H54 (cell line): Measurements from ENCODE around the gene SYNE2.
"Not testable (repeated sequence)": the region's sequence is repeated elsewhere in the genome, so short reads cannot be mapped to it uniquely, and the experiment has no call there.

Source experiments
- DNase-seq: peaks from one replicate; pipeline ENCODE4 v3.0.0; 2011; ENCODE audit warnings: low spot score, mixed read lengths; ENCODE audit not compliant: insufficient read length
- FAIRE-seq: peaks from 3 replicates; lab custom pipeline; 2011; peaks lifted over from hg19 to GRCh38; lab: Jason Lieb, UNC
- POLR2A ChIP-seq: IDR thresholded peaks from 2 replicates; pipeline ENCODE4 v1.6.1; 2011; ENCODE audit warnings: low read depth, mild to moderate bottlenecking, low read length

Gene SYNE2

GRCh38 chr14:64170181-64170580 is 317.4 kb downstream of the SYNE2 start:
- no peak for DNase-seq
- no peak for TF ChIP-seq POLR2A
- no peak for FAIRE-seq

- TF ChIP-seq POLR2A, result no peak
- DNase-seq (no peak), FAIRE-seq (no peak)
Measured at GRCh38 chr14:64174922-64175782, 322.3 kb downstream of the SYNE2 start.

DNA sequence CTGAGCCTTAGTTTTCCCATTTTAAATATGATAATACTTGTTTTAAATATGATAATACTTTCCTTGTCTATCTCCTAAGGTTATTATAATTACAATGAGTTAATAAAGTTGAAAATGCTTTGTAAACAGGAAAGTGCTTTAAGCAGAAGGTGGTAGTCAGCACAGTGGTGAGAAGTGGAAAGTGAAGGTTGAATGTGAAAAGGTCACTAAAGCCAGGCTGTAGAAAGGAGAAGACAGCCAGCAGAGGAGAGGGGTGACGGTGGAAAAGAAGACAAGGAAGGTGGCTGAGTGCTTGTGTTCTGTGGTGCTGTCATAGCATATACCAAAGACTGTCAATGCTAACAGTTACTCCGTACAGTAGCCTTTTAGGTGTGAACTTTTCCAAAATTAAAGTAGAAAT is 323.5 kb downstream of the SYNE2 start:
- DNase-seq (no peak), FAIRE-seq (no peak)
- no peak for TF ChIP-seq POLR2A

GRCh38 chr14:64178814-64179213 is 326.0 kb downstream of the SYNE2 start:
- TF ChIP-seq POLR2A, result no peak
- DNase-seq (no peak), FAIRE-seq (no peak)

DNA sequence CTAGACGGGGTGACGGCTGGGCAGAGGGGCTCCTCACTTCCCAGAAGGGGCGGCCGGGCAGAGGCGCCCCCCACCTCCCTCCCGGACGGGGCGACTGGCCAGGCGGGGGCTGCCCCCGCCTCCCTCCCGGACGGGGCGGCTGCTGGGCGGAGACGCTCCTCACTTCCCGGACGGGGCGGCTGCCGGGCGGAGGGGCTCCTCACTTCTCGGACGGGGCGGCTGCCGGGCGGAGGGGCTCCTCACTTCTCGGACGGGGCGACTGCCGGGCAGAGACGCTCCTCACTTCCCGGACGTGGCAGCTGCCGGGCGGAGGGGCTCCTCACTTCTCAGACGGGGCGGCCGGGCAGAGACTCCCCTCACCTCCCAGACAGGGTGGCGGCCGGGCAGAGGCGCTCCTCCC is 330.1 kb downstream of the SYNE2 start:
- not testable (repeated sequence) for FAIRE-seq, DNase-seq

DNA sequence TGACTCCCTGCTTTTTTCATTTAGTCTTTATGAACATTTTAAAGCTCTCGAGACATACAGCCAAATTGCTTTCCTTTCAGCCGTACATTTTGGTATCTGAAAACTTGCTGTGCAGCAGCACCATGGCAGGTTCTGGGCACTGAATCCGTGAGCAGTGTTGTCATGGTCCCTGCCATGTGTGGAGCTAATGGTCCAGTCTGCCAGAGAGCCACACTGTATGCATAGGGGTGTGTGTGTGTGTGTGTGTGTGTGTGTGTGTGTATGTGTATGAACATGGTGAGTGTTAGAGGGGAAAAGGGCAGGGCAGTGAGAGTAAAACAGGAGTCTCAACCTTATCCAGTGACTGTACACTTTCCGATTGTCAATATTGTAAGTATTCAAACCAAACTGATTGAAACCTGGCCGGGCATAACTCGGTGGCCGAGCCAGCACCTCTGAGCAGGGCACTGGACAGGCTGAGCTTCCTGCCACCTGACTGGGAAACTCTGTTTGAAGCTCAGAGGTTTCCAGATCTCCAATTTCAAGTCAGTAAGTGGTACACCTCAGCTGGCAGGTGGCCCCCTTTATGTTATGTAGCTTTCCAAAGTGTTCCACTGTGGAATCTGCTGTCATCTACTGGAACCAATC is 331.4 kb downstream of the SYNE2 start:
- no peak for TF ChIP-seq POLR2A
- no peak for FAIRE-seq

GRCh38 chr14:64185184-64185583 is 332.4 kb downstream of the SYNE2 start:
- DNase-seq (no peak), FAIRE-seq (no peak)
- TF ChIP-seq POLR2A, result no peak

More for the DNA sequence above, 331.4 kb downstream of the SYNE2 start:
- no peak for DNase-seq

- FAIRE-seq (no peak), DNase-seq (no peak)
- TF ChIP-seq POLR2A, result no peak
Measured at GRCh38 chr14:64186231-64187129, 333.7 kb downstream of the SYNE2 start.

GRCh38 chr14:64187331-64187730 is 334.5 kb downstream of the SYNE2 start:
- DNase-seq (no peak), FAIRE-seq (no peak)
- no peak for TF ChIP-seq POLR2A

DNA sequence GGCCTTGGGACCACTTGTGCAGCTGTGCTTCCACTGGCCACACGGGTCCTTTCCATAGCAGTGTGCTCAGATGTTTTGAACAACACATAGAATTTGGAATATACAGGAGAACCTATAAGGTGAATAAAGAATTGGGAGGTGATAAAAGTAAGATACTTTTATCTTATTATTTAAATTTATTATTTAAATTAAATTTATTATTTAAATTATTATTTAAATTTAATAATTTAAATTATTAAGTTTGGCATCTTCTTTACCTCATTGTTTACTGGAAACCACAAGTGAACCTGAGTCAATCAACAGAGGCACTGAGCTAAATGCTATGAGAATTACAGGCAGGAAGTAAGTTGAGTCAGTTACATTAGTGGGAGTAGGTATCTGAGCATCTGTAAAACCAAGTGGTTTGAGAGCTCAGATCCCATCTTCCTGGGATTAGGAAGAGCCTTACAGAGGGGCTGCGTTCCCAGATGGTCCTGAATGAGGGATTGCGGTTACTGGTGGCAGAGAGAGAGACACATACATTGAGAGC is 338.2 kb downstream of the SYNE2 start:
- no peak for DNase-seq
- FAIRE-seq, result no peak
- no peak for TF ChIP-seq POLR2A

DNA sequence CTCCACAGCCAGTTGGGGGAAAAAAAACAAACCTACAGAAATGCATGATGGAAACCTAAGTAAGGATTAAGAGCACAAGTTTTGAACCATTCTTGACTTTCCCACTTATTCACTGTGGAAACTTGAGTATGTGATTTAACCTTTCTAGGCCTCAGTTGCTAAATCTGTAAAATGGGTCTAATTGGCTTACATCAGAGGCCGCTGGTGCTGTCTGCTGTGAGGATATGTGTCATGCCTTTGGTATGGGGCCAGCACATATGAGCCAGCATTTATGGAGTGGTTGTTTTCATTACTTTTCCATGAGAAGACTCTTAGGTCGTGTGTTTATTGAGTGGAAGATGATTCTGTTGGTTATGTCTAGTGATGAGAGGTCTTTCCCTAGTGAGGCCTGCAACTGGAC is 339.0 kb downstream of the SYNE2 start:
- no peak for TF ChIP-seq POLR2A
- peak; percentile 56 for DNase-seq
- FAIRE-seq, result peak; percentile 93

GRCh38 chr14:64193821-64194220 is 341.0 kb downstream of the SYNE2 start:
- no peak for TF ChIP-seq POLR2A
- no peak for FAIRE-seq
- DNase-seq, result no peak

DNA sequence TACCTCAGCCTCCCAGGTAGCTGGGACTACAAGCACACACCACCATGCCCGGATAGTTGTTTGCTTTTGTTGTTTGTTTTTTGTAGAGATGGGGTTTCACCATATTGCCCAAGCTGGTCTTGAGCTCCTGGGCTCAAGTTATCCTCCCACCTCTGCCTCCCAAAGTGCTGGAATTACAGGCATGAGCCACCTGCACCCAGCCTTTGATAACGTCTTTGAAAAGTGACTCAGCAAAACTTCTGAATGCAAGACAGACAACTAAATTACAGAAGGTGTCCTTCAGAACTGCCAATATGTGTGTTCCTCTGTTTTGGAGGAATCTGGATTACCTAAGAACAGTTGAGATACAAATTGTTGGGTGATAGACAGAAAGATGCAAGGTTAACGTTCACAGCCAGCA is 341.6 kb downstream of the SYNE2 start:
- TF ChIP-seq POLR2A, result no peak
- DNase-seq (no peak), FAIRE-seq (no peak)
